H9 (cell line): ENCODE data around the gene PODXL2. TPM values are rescaled to one million over a fixed set of nuclear protein-coding genes. Genes with fewer than 3 reads are reported as not detected.

Experiments used
- DNase-seq: peaks from one replicate; pipeline ENCODE4 v3.0.0-alpha.2; 2017
- H2AFZ ChIP-seq: one replicate; pipeline ENCODE4 v1.6.1; 2013; ENCODE audit warnings: mild to moderate bottlenecking, low read length, control low read depth, moderate library complexity
- H2AK5ac ChIP-seq: 2 replicates; pipeline ENCODE4 v1.6.1; 2013; ENCODE audit warnings: low read length, control low read depth, mixed read lengths; ENCODE audit not compliant: insufficient read length
- H2BK120ac ChIP-seq: one replicate; pipeline ENCODE4 v1.6.1; 2013; ENCODE audit warnings: low read depth, mild to moderate bottlenecking, low read length, control low read depth, inconsistent platforms; ENCODE audit not compliant: poor library complexity, severe bottlenecking
- H2BK12ac ChIP-seq: 2 replicates; pipeline ENCODE4 v1.6.1; 2013; ENCODE audit warnings: low read length, control low read depth, mixed read lengths, low read depth; ENCODE audit not compliant: insufficient read length
- H2BK15ac ChIP-seq: 2 replicates; pipeline ENCODE4 v1.6.1; 2013; ENCODE audit warnings: low read depth, low read length, control low read depth
- H2BK20ac ChIP-seq: one replicate; pipeline ENCODE4 v1.6.1; 2013; ENCODE audit warnings: low read depth, mild to moderate bottlenecking, low read length, control low read depth, inconsistent platforms; ENCODE audit not compliant: poor library complexity, severe bottlenecking
- H2BK5ac ChIP-seq: 2 replicates; pipeline ENCODE4 v1.6.1; 2013; ENCODE audit warnings: low read length, control low read depth, mixed read lengths; ENCODE audit not compliant: insufficient read length
- H3K14ac ChIP-seq: 2 replicates; pipeline ENCODE4 v1.6.1; 2013; ENCODE audit warnings: low read length, control low read depth; ENCODE audit not compliant: insufficient read depth
- H3K18ac ChIP-seq: 2 replicates; pipeline ENCODE4 v1.6.1; 2013; ENCODE audit warnings: low read depth, mild to moderate bottlenecking, mixed read lengths, low read length, control low read depth; ENCODE audit not compliant: insufficient read length
- H3K23ac ChIP-seq: 2 replicates; pipeline ENCODE4 v1.6.1; 2013; ENCODE audit warnings: low read length, control low read depth, mixed read lengths, low read depth; ENCODE audit not compliant: insufficient read length
- H3K23me2 ChIP-seq: 2 replicates; pipeline ENCODE4 v1.6.1; 2013; ENCODE audit warnings: low read depth, mild to moderate bottlenecking, mixed read lengths, low read length, control low read depth; ENCODE audit not compliant: insufficient read length, poor library complexity, severe bottlenecking
- H3K27ac ChIP-seq: 2 replicates; pipeline ENCODE4 v1.5.1; 2013; ENCODE audit warnings: low read length, control low read depth, mixed read lengths, low read depth; ENCODE audit not compliant: insufficient read length
- H3K27me3 ChIP-seq: 2 replicates; pipeline ENCODE4 v1.6.1; 2013; ENCODE audit warnings: low read length, control low read depth, inconsistent platforms; ENCODE audit not compliant: insufficient read depth
- H3K4ac ChIP-seq: 2 replicates; pipeline ENCODE4 v1.6.1; 2013; ENCODE audit warnings: low read depth, mild to moderate bottlenecking, control low read depth, inconsistent platforms, low read length, moderate library complexity
- H3K4me1 ChIP-seq: 2 replicates; pipeline ENCODE4 v1.6.1; 2013; ENCODE audit warnings: low read length, control low read depth, inconsistent platforms; ENCODE audit not compliant: insufficient read depth
- H3K4me2 ChIP-seq: 2 replicates; pipeline ENCODE4 v1.6.1; 2013; ENCODE audit warnings: low read length, control low read depth, mixed read lengths; ENCODE audit not compliant: insufficient read length, insufficient read depth
- H3K56ac ChIP-seq: 2 replicates; pipeline ENCODE4 v1.6.1; 2013; ENCODE audit warnings: low read depth, mild to moderate bottlenecking, mixed read lengths, low read length, control low read depth; ENCODE audit not compliant: insufficient read length
- H3K79me1 ChIP-seq: 2 replicates; pipeline ENCODE4 v1.6.1; 2013; ENCODE audit warnings: low read depth, mild to moderate bottlenecking, moderate library complexity, low read length, control low read depth, inconsistent platforms; ENCODE audit not compliant: insufficient read depth, poor library complexity, severe bottlenecking
- H3K79me2 ChIP-seq: 2 replicates; pipeline ENCODE4 v1.6.1; 2013; ENCODE audit warnings: low read length, control low read depth, inconsistent platforms; ENCODE audit not compliant: insufficient read depth
- H3K9ac ChIP-seq: 2 replicates; pipeline ENCODE4 v1.6.1; 2013; ENCODE audit warnings: low read length, control low read depth, mixed read lengths; ENCODE audit not compliant: insufficient read length; ENCODE audit errors: extremely low read depth
- H3K9me3 ChIP-seq: one replicate; pipeline ENCODE4 v1.6.1; 2013; ENCODE audit warnings: low read depth, low read length, inconsistent platforms; ENCODE audit not compliant: control insufficient read depth
- H3T11ph ChIP-seq: one replicate; pipeline ENCODE4 v1.6.1; 2013; ENCODE audit warnings: mild to moderate bottlenecking, low read length, control low read depth, inconsistent platforms
- H4K20me1 ChIP-seq: one replicate; pipeline ENCODE4 v1.6.1; 2013; ENCODE audit not compliant: control insufficient read depth, insufficient read length, insufficient read depth
- H4K5ac ChIP-seq: 2 replicates; pipeline ENCODE4 v1.6.1; 2013; ENCODE audit warnings: low read depth, mild to moderate bottlenecking, mixed read lengths, low read length, control low read depth; ENCODE audit not compliant: insufficient read length
- H4K8ac ChIP-seq: replicated peaks from 2 replicates; pipeline ENCODE4 v1.6.1; 2013; ENCODE audit warnings: low read length, control low read depth, mixed read lengths, low read depth; ENCODE audit not compliant: insufficient read length
- H4K91ac ChIP-seq: 2 replicates; pipeline ENCODE4 v1.6.1; 2013; ENCODE audit warnings: low read depth, mild to moderate bottlenecking, moderate library complexity, mixed read lengths, low read length, control low read depth; ENCODE audit not compliant: insufficient read length
- H3K27ac Mint-ChIP-seq, 3 experiments: 2 replicates in 2 of 3; 3 replicates in 1 of 3; pipeline ENCODE4 v1.8.0; 2020 to 2021; ENCODE audit warnings: mixed read lengths in 3 of 3, mild to moderate bottlenecking in 1 of 3, moderate library complexity in 1 of 3
- H3K27me3 Mint-ChIP-seq: 2 replicates; pipeline ENCODE4 v1.8.0; 2021; ENCODE audit warnings: low read depth, mild to moderate bottlenecking, moderate library complexity, mixed read lengths
- H3K36me3 Mint-ChIP-seq, 3 experiments: 2 replicates in 2 of 3; 3 replicates in 1 of 3; pipeline ENCODE4 v1.8.0; 2020 to 2021; ENCODE audit warnings: low read depth in 3 of 3, mixed read lengths in 3 of 3; ENCODE audit not compliant: insufficient read depth in 1 of 3
- H3K4me1 Mint-ChIP-seq, 2 experiments: 2 replicates each; pipeline ENCODE4 v1.8.0; 2020; ENCODE audit warnings: mixed read lengths in 2 of 2
- H3K4me3 Mint-ChIP-seq, 2 experiments: 2 replicates in 1 of 2; 3 replicates in 1 of 2; pipeline ENCODE4 v1.8.0; 2020 to 2021; ENCODE audit warnings: mild to moderate bottlenecking in 2 of 2, mixed read lengths in 2 of 2, moderate library complexity in 1 of 2
- H3K9me3 Mint-ChIP-seq, 2 experiments: 2 replicates in 1 of 2; 3 replicates in 1 of 2; pipeline ENCODE4 v1.8.0; 2020; ENCODE audit warnings: mild to moderate bottlenecking in 2 of 2, mixed read lengths in 2 of 2, moderate library complexity in 1 of 2
- WGBS: extraction: QIAGEN DNeasy Blood & Tissue Kit; methylation state at CpG from one replicate; pipeline ENCODE4 v1.1.7; 2013; ENCODE audit warnings: missing lambda C conversion rate, low lambda C conversion rate, mixed read lengths; ENCODE audit not compliant: insufficient read length; ENCODE audit errors: extremely low coverage; 5-methylcytosine and 5-hydroxymethylcytosine counted together
- total RNA-seq: library from RNA; stranded (reverse); gene quantifications from 2 replicates; pipeline ENCODE4 v1.2.1, GENCODE V29; 2021
- TF ChIP-seq, protein P1 (sequence below): fragments of 200-600 bp; sonication (generic); conservative IDR thresholded peaks from 3 replicates; pipeline ENCODE4 v1.8.0; 2021; ENCODE audit warnings: antibody characterized with exemption, mild to moderate bottlenecking

The PODXL2 gene
- total RNA-seq, 1 experiment from 2014 or later = 24.6 TPM

GRCh38 chr3:127720985-127721935, 92.3 kb downstream of the PODXL2 start:
- no peak overlapping the region for H3K4me3 Mint-ChIP-seq
- no CpG with 5 or more reads among the region's 17 CpGs for WGBS
- H3K36me3 Mint-ChIP-seq = peaks cover 0 to 7% (median 0%) of the 10 kb centered on the region in 3 experiments; a peak in 3 of 7 replicates
- Histone ChIP-seq H2BK12ac (no peak overlapping the region), H3K56ac (no peak overlapping the region), H2BK120ac (no peak overlapping the region), H3K18ac (no peak overlapping the region), H2AFZ (no peak overlapping the region), H3K23ac (no peak overlapping the region), H2AK5ac (no peak overlapping the region), H3K4me2 (no peak overlapping the region), H3K27ac (no peak overlapping the region), H3K9ac (no peak overlapping the region), H3K9me3 (no peaks in the 10 kb centered on the region), H4K5ac (no peak overlapping the region), H4K91ac (no peak overlapping the region), H4K20me1 (no peaks in the 10 kb centered on the region), H2BK5ac (no peak overlapping the region), H3K23me2 (no peaks in the 10 kb centered on the region), H3K27me3 (no peaks in the 10 kb centered on the region; the same call in 1 of the 2 replicates), H3K79me1 (no peaks in the 10 kb centered on the region), H4K8ac (no peak overlapping the region), H3K14ac (no peak overlapping the region), H3K79me2 (no peaks in the 10 kb centered on the region), H3K4ac (no peak overlapping the region), H3T11ph (no peak overlapping the region), H2BK20ac (no peak overlapping the region), H2BK15ac (no peak overlapping the region), H3K4me1 (0 out of 2 replicates have a peak, but pooled peaks cover 3% of the 10 kb centered on the region)
- H3K27me3 Mint-ChIP-seq = peaks cover 20% of the 10 kb centered on the region
- TF ChIP-seq, protein P1, sequence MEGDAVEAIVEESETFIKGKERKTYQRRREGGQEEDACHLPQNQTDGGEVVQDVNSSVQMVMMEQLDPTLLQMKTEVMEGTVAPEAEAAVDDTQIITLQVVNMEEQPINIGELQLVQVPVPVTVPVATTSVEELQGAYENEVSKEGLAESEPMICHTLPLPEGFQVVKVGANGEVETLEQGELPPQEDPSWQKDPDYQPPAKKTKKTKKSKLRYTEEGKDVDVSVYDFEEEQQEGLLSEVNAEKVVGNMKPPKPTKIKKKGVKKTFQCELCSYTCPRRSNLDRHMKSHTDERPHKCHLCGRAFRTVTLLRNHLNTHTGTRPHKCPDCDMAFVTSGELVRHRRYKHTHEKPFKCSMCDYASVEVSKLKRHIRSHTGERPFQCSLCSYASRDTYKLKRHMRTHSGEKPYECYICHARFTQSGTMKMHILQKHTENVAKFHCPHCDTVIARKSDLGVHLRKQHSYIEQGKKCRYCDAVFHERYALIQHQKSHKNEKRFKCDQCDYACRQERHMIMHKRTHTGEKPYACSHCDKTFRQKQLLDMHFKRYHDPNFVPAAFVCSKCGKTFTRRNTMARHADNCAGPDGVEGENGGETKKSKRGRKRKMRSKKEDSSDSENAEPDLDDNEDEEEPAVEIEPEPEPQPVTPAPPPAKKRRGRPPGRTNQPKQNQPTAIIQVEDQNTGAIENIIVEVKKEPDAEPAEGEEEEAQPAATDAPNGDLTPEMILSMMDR = no peak
- no peak overlapping the region for H3K27ac Mint-ChIP-seq
- H3K4me1 Mint-ChIP-seq = peaks cover 17 to 24% of the 10 kb centered on the region in 2 experiments
- peaks cover 12 to 13% of the 10 kb centered on the region in 2 experiments for H3K9me3 Mint-ChIP-seq
- no peak for DNase-seq
